HG02588 (cell line): ENCODE results near the gene TMEM238.

Experiments used
- ATAC-seq: cut with Tn5 transposase; IDR thresholded peaks from one replicate; pipeline ENCODE4 v1.9.1; 2021; ENCODE audit warnings: mild to moderate bottlenecking, moderate library complexity; ENCODE audit not compliant: unreplicated experiment

The TMEM238 gene

GRCh38 chr19:55382013-55382412, 2.1 kb downstream of the TMEM238 start:
- ATAC-seq, result no peak

- ATAC-seq, result no peak
These were observed 4.9 kb downstream of the TMEM238 start for GRCh38 chr19:55379174-55379573.

DNA sequence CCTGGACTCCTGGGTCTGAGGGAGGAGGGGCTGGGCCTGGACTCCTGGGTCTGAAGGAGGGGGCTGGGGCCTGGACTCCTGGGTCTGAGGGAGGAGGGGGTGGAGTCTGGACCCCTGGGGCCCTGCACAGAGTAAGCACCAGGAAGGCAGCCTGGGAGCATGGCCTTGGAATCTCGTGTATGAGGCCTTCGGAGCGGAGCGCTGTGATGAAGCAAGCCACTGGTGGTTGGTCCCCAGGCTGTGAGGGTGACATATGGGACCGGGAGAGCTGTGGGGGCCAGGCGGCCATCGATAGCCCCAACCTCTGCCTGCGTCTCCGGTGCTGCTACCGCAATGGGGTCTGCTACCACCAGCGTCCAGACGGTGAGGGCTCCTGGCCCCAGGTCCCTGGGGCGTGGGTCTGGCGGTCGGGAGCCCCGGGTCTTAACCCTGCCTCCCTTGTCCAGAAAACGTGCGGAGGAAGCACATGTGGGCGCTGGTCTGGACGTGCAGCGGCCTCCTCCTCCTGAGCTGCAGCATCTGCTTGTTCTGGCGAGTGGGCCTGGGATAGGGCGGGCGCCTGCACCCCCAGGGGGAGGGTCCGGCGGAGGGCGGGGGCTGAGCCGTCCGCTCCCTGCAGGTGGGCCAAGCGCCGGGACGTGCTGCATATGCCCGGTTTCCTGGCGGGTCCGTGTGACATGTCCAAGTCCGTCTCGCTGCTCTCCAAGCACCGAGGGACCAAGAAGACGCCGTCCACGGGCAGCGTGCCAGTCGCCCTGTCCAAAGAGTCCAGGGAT, 6.5 kb downstream of the TMEM238 start:
- no peak for ATAC-seq

GRCh38 chr19:55376241-55376933, 7.7 kb downstream of the TMEM238 start, which contains the start of gene TMEM190:
TSS of gene TMEM190 (plus strand) at chr19:55376826. CDS start at chr19:55376854, 28 bp downstream.
- ATAC-seq, result no peak

DNA sequence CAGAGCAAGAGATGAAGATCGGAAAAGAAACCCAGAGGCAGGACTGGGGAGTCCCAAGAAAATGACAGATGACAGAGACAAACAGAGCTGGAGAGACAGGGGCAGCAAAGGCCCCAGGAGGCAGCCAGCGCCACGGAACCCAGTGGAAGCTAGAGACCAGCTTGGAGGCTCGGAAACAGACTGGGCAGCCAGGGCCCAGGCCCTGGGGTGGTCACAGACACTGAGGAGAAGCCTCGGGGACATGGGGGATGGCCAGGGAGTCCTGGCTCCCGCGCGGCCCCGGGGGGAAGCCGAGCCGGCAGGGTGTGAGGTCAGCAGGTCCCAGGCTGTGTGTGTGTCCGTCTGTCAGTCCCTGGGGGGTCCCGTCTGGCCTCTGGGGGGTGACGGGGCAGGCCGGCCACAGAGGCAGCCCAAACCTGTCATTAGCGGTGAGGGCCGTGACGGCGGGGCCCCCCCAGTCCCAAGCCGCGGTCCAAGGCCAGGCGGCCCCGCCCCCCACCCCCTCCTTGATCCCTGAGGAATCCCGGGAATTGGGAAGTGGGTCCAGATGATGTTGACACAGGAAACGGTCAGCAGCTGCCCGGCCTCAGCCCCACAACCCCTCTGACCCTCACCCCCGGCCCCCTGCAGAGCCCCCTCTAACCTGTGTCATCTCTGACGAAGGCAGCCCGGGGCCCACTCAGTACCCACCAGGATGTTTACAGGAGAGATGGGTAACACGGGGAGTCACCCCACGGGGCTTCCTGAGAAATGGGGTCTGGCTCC, 9.9 kb downstream of the TMEM238 start:
- ATAC-seq, result no peak

GRCh38 chr19:55373306-55373992, 10.6 kb downstream of the TMEM238 start:
- ATAC-seq, result no peak

DNA sequence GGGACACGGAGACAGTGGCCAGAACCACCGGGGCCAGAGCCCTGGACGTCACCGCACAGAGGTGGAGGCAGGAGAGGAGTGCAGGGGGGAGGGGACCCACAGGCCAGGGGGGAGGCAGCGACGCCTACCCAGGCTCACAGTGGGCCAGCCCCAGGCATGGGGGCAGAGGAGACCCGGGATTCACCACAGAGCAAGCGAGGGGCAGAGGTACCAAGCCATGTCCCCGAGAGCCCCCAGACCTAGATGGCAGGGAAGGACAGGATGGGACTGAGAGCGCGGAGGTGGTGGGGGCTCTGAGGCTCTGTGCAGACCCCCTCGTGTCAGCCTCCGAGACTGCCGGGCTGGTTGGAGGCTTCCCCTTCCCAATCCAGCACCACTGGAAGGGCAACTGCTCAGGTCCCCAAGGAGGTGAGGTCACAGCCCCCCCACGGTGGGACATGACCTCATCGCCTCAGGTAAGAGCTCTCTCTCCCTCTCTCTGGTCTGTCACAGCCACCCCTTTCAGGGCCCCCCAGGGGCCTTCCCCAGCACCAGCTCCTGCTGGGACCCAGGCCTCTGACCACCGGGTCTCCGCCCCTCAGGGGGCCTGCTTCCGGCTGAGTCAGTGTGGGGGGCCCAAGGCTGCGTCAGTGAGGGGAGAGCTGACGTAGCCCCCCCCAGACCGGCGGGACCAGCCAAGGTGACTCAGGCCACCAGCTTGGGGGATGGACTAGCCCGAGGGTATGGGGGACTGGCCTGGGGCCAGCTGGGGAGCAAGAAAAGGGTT, 11.6 kb downstream of the TMEM238 start:
- ATAC-seq, result no peak

DNA sequence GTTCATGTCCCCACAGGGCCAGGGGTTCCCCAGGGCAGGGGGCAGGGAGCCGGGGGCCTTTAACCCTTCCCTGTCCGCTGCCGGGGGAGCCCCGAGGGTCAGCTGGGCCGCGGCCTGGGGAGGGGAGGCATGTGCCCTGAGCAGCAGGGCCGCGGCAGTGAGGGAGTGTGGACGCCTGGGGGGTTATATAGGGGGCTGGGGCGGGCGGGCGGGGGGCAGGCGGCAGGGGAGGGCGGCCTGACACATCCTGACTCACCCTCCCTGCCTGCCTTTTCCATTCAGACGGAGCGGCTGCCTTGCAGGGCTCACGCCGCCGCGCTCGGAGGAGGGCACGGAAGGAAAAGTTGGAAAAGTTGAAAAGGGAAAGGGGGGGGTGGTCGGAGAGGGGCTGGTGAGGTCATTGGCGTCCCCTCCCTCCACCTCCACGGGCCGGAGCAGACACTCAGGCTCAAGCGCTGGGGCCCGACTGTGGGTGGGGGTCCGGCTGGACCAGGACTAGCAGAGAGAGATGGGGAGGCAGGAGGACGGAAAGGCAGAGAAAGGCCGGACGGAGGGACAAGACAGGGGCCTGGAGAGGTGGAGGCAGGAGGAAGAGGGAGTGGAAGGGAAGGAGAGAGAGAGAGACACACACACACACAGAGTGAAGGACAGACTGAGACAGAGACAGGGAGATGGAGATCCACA, 13.6 kb downstream of the TMEM238 start, which contains the start of gene IL11:
TSS of gene IL11 (minus strand) at position 159 of the 684 bp plus-strand sequence. CDS start at position 6, 153 bp downstream.
- no peak for ATAC-seq

GRCh38 chr19:55369653-55370304, 14.3 kb downstream of the TMEM238 start:
- ATAC-seq, result no peak

DNA sequence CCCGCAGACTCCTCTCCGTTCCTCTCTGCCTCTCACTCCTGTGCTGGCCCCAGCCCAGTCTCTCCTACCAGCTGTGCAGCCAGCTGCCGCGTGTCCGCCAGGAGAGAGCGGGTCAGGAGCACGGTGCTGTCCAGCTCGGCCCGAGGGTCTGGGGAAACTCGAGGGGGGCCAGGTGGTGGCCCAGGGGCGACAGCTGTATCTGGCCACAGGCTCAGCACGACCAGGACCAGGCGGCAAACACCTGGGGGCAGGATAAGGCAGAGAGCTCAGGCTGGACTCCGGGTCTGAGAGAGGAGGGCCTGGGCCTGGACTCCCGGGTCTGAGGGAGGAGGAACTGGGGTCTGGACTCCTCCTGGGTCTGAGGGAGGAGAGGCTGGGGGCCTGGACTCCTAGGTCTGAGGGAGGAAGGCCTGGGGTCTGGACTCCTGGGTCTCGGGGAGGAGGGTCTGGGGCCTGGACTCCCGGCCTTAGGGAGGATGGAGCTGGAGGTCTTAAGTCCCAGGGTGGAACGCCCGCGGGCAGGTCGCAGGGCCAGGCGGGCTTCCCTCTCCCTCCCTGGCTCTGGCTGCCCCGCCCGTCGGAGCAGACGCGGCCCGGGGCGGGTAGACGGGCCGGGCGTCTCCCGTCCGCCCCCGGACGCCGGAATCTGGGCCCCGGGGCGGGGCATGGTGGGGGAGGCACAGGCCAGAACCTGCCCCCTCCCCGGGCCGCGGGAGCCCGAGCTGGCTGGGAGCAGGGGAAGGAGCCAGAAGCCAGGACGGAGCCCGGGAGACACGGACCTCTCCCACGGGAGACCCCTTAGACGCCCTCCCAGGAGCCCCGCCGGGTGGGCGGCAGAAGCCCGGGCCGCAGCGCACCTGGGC, 15.2 kb downstream of the TMEM238 start:
- ATAC-seq, result no peak

GRCh38 chr19:55368106-55368505, 16.0 kb downstream of the TMEM238 start:
- no peak for ATAC-seq

GRCh38 chr19:55366790-55367189, 17.3 kb downstream of the TMEM238 start:
- ATAC-seq, result no peak

GRCh38 chr19:55365964-55366363, 18.1 kb downstream of the TMEM238 start:
- ATAC-seq, result no peak

DNA sequence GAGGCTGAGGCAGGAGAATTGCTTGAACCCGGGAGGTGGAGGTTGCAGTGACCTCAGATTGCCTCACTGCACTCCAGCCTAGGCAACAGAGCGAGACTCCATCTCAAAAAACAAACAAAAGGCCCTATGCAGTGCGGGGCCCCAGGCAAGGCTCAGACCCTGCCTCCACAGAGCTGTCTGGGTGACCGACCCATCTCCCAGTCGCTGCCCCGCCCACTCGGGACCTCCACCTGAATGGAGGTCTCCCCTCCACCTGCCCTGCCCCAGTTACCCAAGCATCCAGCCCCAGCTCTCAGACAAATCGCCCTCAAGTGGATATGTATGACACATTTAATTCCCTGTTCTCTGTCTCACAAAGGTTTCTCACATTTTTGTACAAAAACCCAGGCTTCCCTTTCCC, 18.8 kb downstream of the TMEM238 start:
- ATAC-seq, result no peak

- no peak for ATAC-seq
These were observed 20.9 kb downstream of the TMEM238 start, which contains the start of gene GARIN5B for GRCh38 chr19:55362990-55363716. TSS of gene GARIN5B (minus strand) at chr19:55363260. CDS start at chr19:55363066, 194 bp downstream.

DNA sequence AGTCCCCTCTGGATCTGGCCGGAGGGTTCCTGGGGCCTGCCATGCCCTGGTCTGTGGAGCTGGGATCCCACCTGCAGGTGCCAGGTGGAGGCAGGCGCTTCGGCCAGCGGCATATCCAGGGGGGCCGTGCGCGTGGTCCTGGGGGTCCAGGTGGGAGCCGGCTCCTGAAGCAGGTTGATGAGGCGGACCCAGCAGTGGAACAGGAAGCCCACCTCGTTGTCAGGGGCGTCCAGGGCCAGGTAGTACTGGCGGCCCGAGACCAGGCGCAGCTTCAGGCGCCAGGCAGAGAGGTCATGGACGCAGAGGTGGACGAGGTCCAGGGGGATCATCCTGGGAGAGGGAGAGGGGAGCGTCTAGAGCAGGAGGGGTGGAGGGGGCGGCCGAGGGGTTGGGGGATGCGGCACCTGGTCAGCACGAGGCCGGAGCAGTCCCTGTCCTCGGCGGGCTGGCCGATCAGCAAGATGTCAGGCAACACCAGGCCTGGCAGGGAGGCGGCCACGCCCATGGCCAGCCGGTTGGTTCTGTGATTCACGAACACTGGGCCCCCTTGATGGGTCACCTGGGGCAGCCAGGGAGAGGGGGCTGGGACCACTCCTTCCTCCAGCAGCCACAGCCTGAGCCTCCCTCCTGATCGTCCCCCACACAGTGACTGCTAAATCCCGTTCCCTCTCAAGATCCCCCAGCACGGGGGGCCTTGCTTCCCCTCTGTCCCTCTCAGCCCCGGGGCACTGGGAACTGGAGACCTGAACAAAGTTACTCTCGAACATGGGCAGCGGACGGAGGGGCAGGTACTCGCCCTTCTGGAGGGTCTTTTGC, 21.7 kb downstream of the TMEM238 start:
- ATAC-seq, result no peak
